Measurements from ENCODE around the gene ZNF207. TPM values are rescaled to one million over a fixed set of nuclear protein-coding genes. Genes with fewer than 3 reads are reported as not detected.

ZNF207 gene
- total and polyA plus RNA-seq, 9 of the 15 experiments (the other 6 are each of a cell fraction or from before 2014, with no cell fraction given), result 123 to 370 (median 250) TPM

DNA sequence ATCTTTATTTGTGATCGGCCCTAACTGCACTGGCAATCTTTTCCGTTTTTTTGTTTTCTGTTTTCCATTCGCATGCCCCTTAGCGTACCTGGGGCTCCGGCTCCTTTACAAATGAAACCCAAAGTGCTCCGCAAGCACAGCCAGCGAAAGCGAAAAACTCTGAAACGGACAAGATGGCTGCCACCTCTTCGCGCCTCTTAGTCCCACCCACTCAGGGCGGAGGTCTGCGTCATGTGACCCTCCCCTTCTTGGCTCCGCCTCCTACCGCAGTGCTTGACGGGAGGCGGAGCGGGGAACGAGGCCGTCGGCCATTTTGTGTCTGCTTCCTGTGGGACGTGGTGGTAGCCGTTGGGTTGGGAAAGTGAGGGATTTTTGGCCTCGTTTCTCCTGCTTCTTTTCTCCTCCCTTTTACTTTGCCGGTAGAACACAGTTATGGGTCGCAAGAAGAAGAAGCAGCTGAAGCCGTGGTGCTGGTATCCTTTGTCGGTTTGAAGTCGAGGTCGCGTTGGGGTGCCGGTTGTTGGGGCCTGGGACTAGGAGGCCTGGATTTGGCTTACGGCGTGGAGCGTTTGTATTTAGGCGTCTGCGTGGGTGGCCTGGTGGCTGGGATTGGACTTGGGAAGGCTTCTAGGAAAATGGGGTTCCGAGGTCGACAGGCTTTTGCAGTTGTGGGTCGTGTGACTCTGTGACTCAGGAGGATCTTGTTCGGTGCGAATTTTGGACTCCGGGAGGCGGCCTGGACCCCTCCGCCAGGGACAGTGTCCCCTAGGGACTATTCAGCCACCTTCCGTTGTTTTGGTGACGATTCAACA lies at the start of gene ZNF207 (continued):
- TF ChIP-seq, protein P1, sequence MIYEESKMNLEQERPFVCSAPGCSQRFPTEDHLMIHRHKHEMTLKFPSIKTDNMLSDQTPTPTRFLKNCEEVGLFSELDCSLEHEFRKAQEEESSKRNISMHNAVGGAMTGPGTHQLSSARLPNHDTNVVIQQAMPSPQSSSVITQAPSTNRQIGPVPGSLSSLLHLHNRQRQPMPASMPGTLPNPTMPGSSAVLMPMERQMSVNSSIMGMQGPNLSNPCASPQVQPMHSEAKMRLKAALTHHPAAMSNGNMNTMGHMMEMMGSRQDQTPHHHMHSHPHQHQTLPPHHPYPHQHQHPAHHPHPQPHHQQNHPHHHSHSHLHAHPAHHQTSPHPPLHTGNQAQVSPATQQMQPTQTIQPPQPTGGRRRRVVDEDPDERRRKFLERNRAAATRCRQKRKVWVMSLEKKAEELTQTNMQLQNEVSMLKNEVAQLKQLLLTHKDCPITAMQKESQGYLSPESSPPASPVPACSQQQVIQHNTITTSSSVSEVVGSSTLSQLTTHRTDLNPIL (CRISPR knock-in tag; IDR thresholded peaks at IDR 0.05), result no peak
- TF ChIP-seq ATF3 (IDR thresholded peaks at IDR 0.05), result no peak
- no peak for TF ChIP-seq ATF3 (CRISPR knock-in tag; conservative IDR thresholded peaks at IDR 0.05)
- TF ChIP-seq PML (IDR thresholded peaks at IDR 0.05; ENCODE audit: low read length), result peak; percentile 85
- 0 out of 2 replicates have a peak, but pooled peaks have one; percentile 48 for TF ChIP-seq GATAD2A (IDR thresholded peaks at IDR 0.05)
- no peak for TF ChIP-seq ZNF277 (CRISPR knock-in tag; IDR thresholded peaks at IDR 0.05; ENCODE audit: borderline replicate concordance)
- TF ChIP-seq, protein P2, sequence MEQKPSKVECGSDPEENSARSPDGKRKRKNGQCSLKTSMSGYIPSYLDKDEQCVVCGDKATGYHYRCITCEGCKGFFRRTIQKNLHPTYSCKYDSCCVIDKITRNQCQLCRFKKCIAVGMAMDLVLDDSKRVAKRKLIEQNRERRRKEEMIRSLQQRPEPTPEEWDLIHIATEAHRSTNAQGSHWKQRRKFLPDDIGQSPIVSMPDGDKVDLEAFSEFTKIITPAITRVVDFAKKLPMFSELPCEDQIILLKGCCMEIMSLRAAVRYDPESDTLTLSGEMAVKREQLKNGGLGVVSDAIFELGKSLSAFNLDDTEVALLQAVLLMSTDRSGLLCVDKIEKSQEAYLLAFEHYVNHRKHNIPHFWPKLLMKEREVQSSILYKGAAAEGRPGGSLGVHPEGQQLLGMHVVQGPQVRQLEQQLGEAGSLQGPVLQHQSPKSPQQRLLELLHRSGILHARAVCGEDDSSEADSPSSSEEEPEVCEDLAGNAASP (IDR thresholded peaks at IDR 0.05), result no peak
- TF ChIP-seq TGIF2 (CRISPR knock-in tag; IDR thresholded peaks at IDR 0.05), result no peak
- 0 out of 2 replicates have a peak, but pooled peaks have one; percentile 12 for TF ChIP-seq SMAD3 (CRISPR knock-in tag; conservative IDR thresholded peaks at IDR 0.05)
- TF ChIP-seq MCM3 (IDR thresholded peaks at IDR 0.05), result no peak
- TF ChIP-seq HCFC1 (IDR thresholded peaks at IDR 0.05; ENCODE audit: low read depth, low read length), result peak; percentile 70
- TF ChIP-seq, protein P3, sequence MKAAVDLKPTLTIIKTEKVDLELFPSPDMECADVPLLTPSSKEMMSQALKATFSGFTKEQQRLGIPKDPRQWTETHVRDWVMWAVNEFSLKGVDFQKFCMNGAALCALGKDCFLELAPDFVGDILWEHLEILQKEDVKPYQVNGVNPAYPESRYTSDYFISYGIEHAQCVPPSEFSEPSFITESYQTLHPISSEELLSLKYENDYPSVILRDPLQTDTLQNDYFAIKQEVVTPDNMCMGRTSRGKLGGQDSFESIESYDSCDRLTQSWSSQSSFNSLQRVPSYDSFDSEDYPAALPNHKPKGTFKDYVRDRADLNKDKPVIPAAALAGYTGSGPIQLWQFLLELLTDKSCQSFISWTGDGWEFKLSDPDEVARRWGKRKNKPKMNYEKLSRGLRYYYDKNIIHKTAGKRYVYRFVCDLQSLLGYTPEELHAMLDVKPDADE (conservative IDR thresholded peaks at IDR 0.05; ENCODE audit: control insufficient read depth, low read depth, low read length), result no peak; the same call in 1 of the 2 replicates
- TF ChIP-seq RBM25 (IDR thresholded peaks at IDR 0.05; ENCODE audit: low read depth, low read length, severe bottlenecking), result no peak
- no peak for TF ChIP-seq ZNF668 (CRISPR knock-in tag; IDR thresholded peaks at IDR 0.05)
- peak; percentile 74 for TF ChIP-seq CXXC5 (CRISPR knock-in tag; IDR thresholded peaks at IDR 0.05)
- no peak for TF ChIP-seq HNRNPLL (IDR thresholded peaks at IDR 0.05; ENCODE audit: low read depth, low read length, poor library complexity, severe bottlenecking)
- no peak for TF ChIP-seq ZNF699 (CRISPR knock-in tag; IDR thresholded peaks at IDR 0.05; ENCODE audit: insufficient replicate concordance)
- no peak; a peak in 1 of 4 replicates for TF ChIP-seq SIN3A (IDR thresholded peaks at IDR 0.05; ENCODE audit: borderline replicate concordance in 2 of 2, control insufficient read depth in 1 of 2, low read depth in 2 of 2, low read length in 2 of 2)
- TF ChIP-seq BHLHE40 (IDR thresholded peaks at IDR 0.05; ENCODE audit: low read length), result no peak
- TF ChIP-seq GTF2A2 (tag; IDR thresholded peaks at IDR 0.05), result no peak
- TF ChIP-seq ZNF121 (CRISPR knock-in tag; conservative IDR thresholded peaks at IDR 0.05), result no peak
- no peak for TF ChIP-seq RNF2 (IDR thresholded peaks at IDR 0.05)
- no peak for TF ChIP-seq TRIM28 (IDR thresholded peaks at IDR 0.05)
- TF ChIP-seq C11orf30 (IDR thresholded peaks at IDR 0.05; ENCODE audit: low read depth), result no peak
